HEK293 (cell line): ENCODE data around the gene PTX4.

ENCODE experiments used
- CTCF ChIA-PET: fragments of 350-600 bp; formaldehyde crosslinking; extraction: SDS; loops from one replicate; lab custom pipeline; 2021; ENCODE audit warnings: antibody characterized with exemption; lab: Yijun Ruan, JAX
- POLR2A ChIA-PET: fragments of 300-600 bp; formaldehyde crosslinking; extraction: SDS; loops from one replicate; lab custom pipeline; 2020; ENCODE audit warnings: antibody characterized with exemption, inconsistent platforms; lab: Yijun Ruan, JAX
- H3K27ac ChIP-seq: fragments of 200-500 bp; sonication (Bioruptor generic); 2 replicates; pipeline ENCODE4 v1.5.1; 2014; ENCODE audit warnings: low read depth, low read length, control low read depth, inconsistent platforms; ENCODE audit errors: extremely low read depth
- H3K36me3 ChIP-seq, 2 experiments: fragments of 200-500 bp in 1 of 2; sonication (Bioruptor generic) in 1 of 2; 1 replicate in 1 of 2; 2 replicates in 1 of 2; pipeline ENCODE4 v1.5.1; 2014 to 2017; ENCODE audit warnings: inconsistent platforms in 2 of 2, low read length in 2 of 2; ENCODE audit not compliant: control insufficient read depth in 2 of 2, insufficient read depth in 1 of 2
- H3K4me1 ChIP-seq: fragments of 200-500 bp; sonication (Bioruptor generic); 2 replicates; pipeline ENCODE4 v1.5.1; 2014; ENCODE audit warnings: mild to moderate bottlenecking, low read length, inconsistent platforms; ENCODE audit not compliant: control insufficient read depth, insufficient read depth
- H3K4me3 ChIP-seq: 2 replicates; pipeline ENCODE4 v1.5.1; 2011; ENCODE audit warnings: low read depth, mild to moderate bottlenecking, control low read depth, low read length, moderate library complexity
- H3K9me3 ChIP-seq: fragments of 200-500 bp; sonication (Bioruptor generic); 2 replicates; pipeline ENCODE4 v1.5.1; 2014; ENCODE audit warnings: low read depth, low read length, inconsistent platforms; ENCODE audit not compliant: control insufficient read depth, insufficient read depth
- ATF2 ChIP-seq: fragments of 450-650 bp; formaldehyde crosslinking; IDR thresholded peaks from 2 replicates; pipeline ENCODE4 v1.5.1; 2016; ENCODE audit warnings: missing biosample characterization, missing genetic modification characterization, low read depth
- HOXA7 ChIP-seq: sonication (generic); formaldehyde crosslinking; IDR thresholded peaks from 2 replicates; pipeline ENCODE4 v1.8.1; 2022; ENCODE audit warnings: missing genetic modification reagents, borderline replicate concordance
- KLF16 ChIP-seq: fragments of 450-650 bp; formaldehyde crosslinking; IDR thresholded peaks from 2 replicates; pipeline ENCODE4 v1.5.1; 2017; ENCODE audit warnings: missing biosample characterization, missing genetic modification characterization
- PBX3 ChIP-seq: sonication (generic); formaldehyde crosslinking; IDR thresholded peaks from 2 replicates; pipeline ENCODE4 v1.8.1; 2022; ENCODE audit warnings: mild to moderate bottlenecking, moderate library complexity, missing genetic modification reagents
- SETDB1 ChIP-seq: IDR thresholded peaks from one replicate; pipeline ENCODE4 v1.6.1; 2017; ENCODE audit warnings: mild to moderate bottlenecking, low read length, moderate library complexity, mixed read lengths; ENCODE audit not compliant: insufficient read length
- ZBTB26 ChIP-seq: fragments of 450-650 bp; formaldehyde crosslinking; optimal IDR thresholded peaks from 2 replicates; pipeline ENCODE3; 2016; ENCODE audit warnings: missing biosample characterization, mild to moderate bottlenecking, missing genetic modification characterization
- ZNF132 ChIP-seq: fragments of 450-650 bp; formaldehyde crosslinking; IDR thresholded peaks from 2 replicates; pipeline ENCODE4 v1.5.1; 2017; ENCODE audit warnings: missing biosample characterization, missing genetic modification characterization, borderline replicate concordance
- ZNF133 ChIP-seq: fragments of 450-650 bp; formaldehyde crosslinking; IDR thresholded peaks from 2 replicates; pipeline ENCODE4 v1.5.1; 2016; ENCODE audit warnings: missing biosample characterization, missing genetic modification characterization
- ZNF138 ChIP-seq: fragments of 450-650 bp; formaldehyde crosslinking; IDR thresholded peaks from 2 replicates; pipeline ENCODE4 v1.5.1; 2016; ENCODE audit warnings: missing biosample characterization, missing genetic modification characterization, borderline replicate concordance
- ZNF146 ChIP-seq: fragments of 450-650 bp; formaldehyde crosslinking; IDR thresholded peaks from 2 replicates; pipeline ENCODE4 v1.5.1; 2016; ENCODE audit warnings: missing biosample characterization, missing genetic modification characterization
- ZNF292 ChIP-seq: fragments of 450-650 bp; formaldehyde crosslinking; IDR thresholded peaks from 2 replicates; pipeline ENCODE4 v1.5.1; 2016; ENCODE audit warnings: low read depth, missing biosample characterization, missing genetic modification characterization, borderline replicate concordance
- ZNF366 ChIP-seq: fragments of 450-650 bp; formaldehyde crosslinking; conservative IDR thresholded peaks from 2 replicates; pipeline ENCODE4 v1.5.1; 2016; ENCODE audit warnings: missing biosample characterization, missing genetic modification characterization
- ZNF37A ChIP-seq: fragments of 450-650 bp; IDR thresholded peaks from 2 replicates; pipeline ENCODE4 v1.5.1; 2018; ENCODE audit warnings: missing biosample characterization, missing genetic modification characterization
- ZNF404 ChIP-seq: fragments of 450-650 bp; formaldehyde crosslinking; IDR thresholded peaks from 2 replicates; pipeline ENCODE4 v1.5.1; 2017; ENCODE audit warnings: missing biosample characterization, missing genetic modification characterization
- ZNF423 ChIP-seq: fragments of 450-650 bp; formaldehyde crosslinking; IDR thresholded peaks from 2 replicates; pipeline ENCODE4 v1.5.1; 2016; ENCODE audit warnings: missing biosample characterization, missing genetic modification characterization
- ZNF521 ChIP-seq: fragments of 450-650 bp; formaldehyde crosslinking; IDR thresholded peaks from 2 replicates; pipeline ENCODE4 v1.5.1; 2017; ENCODE audit warnings: missing biosample characterization, mild to moderate bottlenecking, missing genetic modification characterization
- ZNF571 ChIP-seq: fragments of 450-650 bp; formaldehyde crosslinking; IDR thresholded peaks from 2 replicates; pipeline ENCODE4 v1.5.0; 2017; ENCODE audit warnings: missing biosample characterization, missing genetic modification characterization
- ZNF654 ChIP-seq: fragments of 450-650 bp; formaldehyde crosslinking; IDR thresholded peaks from 2 replicates; pipeline ENCODE4 v1.5.1; 2016; ENCODE audit warnings: low read depth, missing biosample characterization, missing genetic modification characterization
- ZNF664 ChIP-seq: fragments of 450-650 bp; formaldehyde crosslinking; IDR thresholded peaks from 2 replicates; pipeline ENCODE4 v1.5.1; 2016; ENCODE audit warnings: missing biosample characterization, missing genetic modification characterization
- ZNF692 ChIP-seq: fragments of 450-650 bp; formaldehyde crosslinking; IDR thresholded peaks from 2 replicates; pipeline ENCODE4 v1.5.1; 2016; ENCODE audit warnings: missing biosample characterization, missing genetic modification characterization
- ZNF776 ChIP-seq: fragments of 450-650 bp; formaldehyde crosslinking; IDR thresholded peaks from 2 replicates; pipeline ENCODE4 v1.5.0; 2017; ENCODE audit warnings: missing biosample characterization, missing genetic modification characterization, borderline replicate concordance
- ZSCAN18 ChIP-seq: fragments of 450-650 bp; formaldehyde crosslinking; IDR thresholded peaks from 2 replicates; pipeline ENCODE4 v1.5.1; 2016; ENCODE audit warnings: missing biosample characterization, missing genetic modification characterization

Gene PTX4

GRCh38 chr16:1502092-1503004, 13.6 kb upstream of the PTX4 start:
- no peak overlapping the region for H3K4me3 ChIP-seq
- POLR2A ChIA-PET: interaction anchor here (1.0 kb wide), 1 partner anchor 10 kb away, joined by 3 read pairs; no protein-coding TSS in a partner anchor
- no peak overlapping the region for H3K27ac ChIP-seq
- H3K4me1 ChIP-seq: no peaks in the 10 kb centered on the region
- CTCF ChIA-PET: interaction anchor here (0.6 to 0.7 kb wide), 2 partner anchors 18 to 88 kb away, joined by 4 to 5 read pairs; partner anchors contain the start of gene UNKL
- no peak for TF ChIP-seq ZNF571 (tag by site-specific recombination)
- TF ChIP-seq ZNF654 (tag by site-specific recombination): no peak
- no peak for TF ChIP-seq ZNF404
- no peak for TF ChIP-seq ATF2
- TF ChIP-seq ZNF138: no peak
- no peak for TF ChIP-seq KLF16 (tag by site-specific recombination)
- no peak for TF ChIP-seq ZNF132 (tag by site-specific recombination)
- no peak for TF ChIP-seq ZNF146 (tag by site-specific recombination)
- TF ChIP-seq ZBTB26: no peak
- no peak for TF ChIP-seq SETDB1
- TF ChIP-seq PBX3 (CRISPR knock-in tag): no peak
- TF ChIP-seq ZNF692 (tag by site-specific recombination): no peak
- no peak for TF ChIP-seq ZNF133
- no peak for TF ChIP-seq ZNF423 (tag by site-specific recombination)
- no peaks in the 10 kb centered on the region for H3K9me3 ChIP-seq
- H3K36me3 ChIP-seq: peaks cover 16 to 87% of the 10 kb centered on the region in 2 experiments; a peak in 2 of 3 replicates

GRCh38 chr16:1501630-1502029, 12.9 kb upstream of the PTX4 start:
- no peak overlapping the region for H3K4me3 ChIP-seq
- ChIA-PET CTCF (interaction anchor here (0.6 kb wide), 1 partner anchor 87 kb away, joined by 4 read pairs; the partner anchor contains the start of gene UNKL), POLR2A (interaction anchor here (1.0 kb wide), 1 partner anchor 11 kb away, joined by 3 read pairs; no protein-coding TSS in a partner anchor)
- H3K4me1 ChIP-seq: no peaks in the 10 kb centered on the region
- TF ChIP-seq ZNF292 (tag by site-specific recombination) (no peak), ZNF776 (tag by site-specific recombination) (no peak), ZSCAN18 (tag by site-specific recombination) (no peak), ZNF366 (no peak), HOXA7 (CRISPR knock-in tag) (no peak), ZNF664 (tag by site-specific recombination) (no peak), ZNF521 (tag by site-specific recombination) (no peak), ZNF37A (tag by site-specific recombination) (no peak)
- H3K27ac ChIP-seq: no peak overlapping the region
- H3K36me3 ChIP-seq: peaks cover 16 to 87% of the 10 kb centered on the region in 2 experiments; a peak in 2 of 3 replicates
- no peaks in the 10 kb centered on the region for H3K9me3 ChIP-seq
